ENCODE data around the gene TLK1. TPM values are rescaled to one million over a fixed set of nuclear protein-coding genes. Genes with fewer than 3 reads are reported as not detected.
"Not testable (repeated sequence)": the region's sequence is repeated elsewhere in the genome, so short reads cannot be mapped to it uniquely, and the experiment has no call there.

Gene TLK1
- total RNA-seq, 1 donor from 2014 or later: 28.4 TPM

DNA sequence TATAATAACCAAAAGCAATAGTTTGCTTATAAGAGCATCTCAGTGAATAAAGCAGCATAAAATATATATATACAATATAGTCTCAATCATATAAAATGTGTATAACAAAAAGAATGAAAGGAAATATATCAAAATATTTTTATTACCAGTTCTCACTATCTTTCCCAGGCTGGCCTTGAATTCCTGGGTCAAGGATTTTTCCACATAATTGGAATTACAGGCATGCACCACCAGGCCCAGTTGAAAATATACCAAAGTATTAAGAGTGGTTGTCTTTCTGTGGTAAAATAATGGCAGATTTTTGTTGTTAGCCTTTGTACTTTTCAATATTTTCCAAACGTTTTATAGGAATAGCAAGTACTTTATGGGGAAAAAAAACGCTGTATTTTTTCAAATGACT lies 8.6 kb upstream of the TLK1 start:
- no peak for DNase-seq

DNA sequence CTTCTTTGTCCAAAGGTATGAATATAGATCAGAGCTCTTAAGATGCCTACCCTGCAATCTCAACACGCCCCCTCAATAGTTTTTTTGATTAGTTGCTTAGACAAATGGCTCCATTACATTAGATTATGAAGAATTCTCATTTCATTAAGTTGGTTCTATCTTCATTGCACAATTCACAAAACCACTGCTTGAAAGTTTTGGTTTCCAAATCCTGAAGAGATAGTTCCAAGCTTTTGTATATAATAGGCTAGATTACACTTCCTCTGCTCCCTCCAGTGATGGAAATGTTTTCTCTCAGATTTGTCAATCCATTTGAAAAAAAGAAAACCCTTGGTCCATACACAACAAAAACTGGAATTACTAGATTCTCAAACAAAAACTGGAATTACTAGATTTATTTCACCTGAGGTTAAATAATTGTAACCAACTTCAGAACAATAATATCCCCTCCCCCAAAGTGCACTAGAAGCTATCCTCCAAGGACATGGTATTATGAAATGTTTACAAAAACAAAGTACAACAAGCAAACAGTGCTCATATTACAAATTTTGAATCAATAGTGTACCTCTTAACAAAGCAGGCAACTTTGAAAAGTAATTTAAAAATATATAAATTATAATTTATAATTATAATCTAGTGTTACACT lies 6.8 kb upstream of the TLK1 start:
- DNase-seq: no peak

GRCh38 chr2:171166328-171166983 lies 5.8 kb upstream of the TLK1 start:
- no peak for DNase-seq

DNA sequence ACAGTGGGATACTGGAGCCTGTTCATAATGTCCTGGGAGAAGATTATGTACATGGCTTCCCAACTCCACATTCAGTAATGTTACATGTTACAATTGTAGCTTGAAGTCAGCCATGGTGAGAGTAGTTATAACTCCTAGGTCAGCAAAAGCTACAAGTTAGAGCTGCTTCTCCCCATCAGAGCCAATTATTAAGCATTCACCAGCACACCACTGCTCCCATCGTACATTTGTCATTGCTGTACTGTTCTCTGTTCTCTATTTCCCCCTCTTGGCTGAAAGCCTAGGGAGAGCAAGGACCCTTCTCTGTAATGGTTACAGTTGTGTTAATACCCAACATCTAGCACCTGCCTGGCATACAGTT lies 5.3 kb upstream of the TLK1 start:
- no peak for DNase-seq

- DNase-seq: no peak
These were observed 2.6 kb upstream of the TLK1 start for GRCh38 chr2:171163261-171163660.

DNA sequence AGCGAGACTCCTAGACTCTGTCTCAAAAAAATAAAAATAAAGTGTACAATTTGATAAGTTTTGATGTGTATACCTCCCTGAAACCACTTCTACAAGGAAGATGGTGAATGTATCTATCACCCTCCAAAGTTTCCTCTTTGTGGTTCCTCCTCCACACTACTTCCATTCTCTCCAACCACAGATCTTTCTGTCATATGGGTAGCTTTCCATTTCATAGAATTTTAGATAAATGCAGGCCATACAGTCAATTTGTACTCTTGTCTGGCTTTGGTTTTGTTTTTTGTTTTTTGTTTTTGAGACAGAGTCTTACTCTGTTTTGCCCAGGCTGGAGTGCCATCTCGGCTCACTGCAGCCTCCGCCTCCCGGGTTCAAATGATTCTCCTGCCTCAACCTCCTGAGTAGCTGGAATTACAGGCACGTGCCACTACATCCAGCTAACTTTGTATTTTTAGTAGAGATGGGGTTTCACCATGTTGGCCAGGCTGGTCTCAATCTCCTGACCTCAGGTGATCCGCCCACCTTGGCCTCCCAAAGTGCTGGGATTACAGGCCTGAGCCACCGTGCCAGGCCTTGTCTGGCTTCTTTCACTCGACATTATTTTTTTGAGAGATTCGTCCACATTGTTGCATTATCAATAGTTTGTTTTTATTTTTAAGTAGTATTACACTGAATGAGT lies 2.0 kb upstream of the TLK1 start:
- not testable (repeated sequence) for DNase-seq

- peak; percentile 64 for DNase-seq
These were observed 455 bp upstream of the TLK1 start for GRCh38 chr2:171160956-171161740.

GRCh38 chr2:171159372-171160118 lies 1.1 kb downstream of the TLK1 start:
- DNase-seq: peak; percentile 80

DNA sequence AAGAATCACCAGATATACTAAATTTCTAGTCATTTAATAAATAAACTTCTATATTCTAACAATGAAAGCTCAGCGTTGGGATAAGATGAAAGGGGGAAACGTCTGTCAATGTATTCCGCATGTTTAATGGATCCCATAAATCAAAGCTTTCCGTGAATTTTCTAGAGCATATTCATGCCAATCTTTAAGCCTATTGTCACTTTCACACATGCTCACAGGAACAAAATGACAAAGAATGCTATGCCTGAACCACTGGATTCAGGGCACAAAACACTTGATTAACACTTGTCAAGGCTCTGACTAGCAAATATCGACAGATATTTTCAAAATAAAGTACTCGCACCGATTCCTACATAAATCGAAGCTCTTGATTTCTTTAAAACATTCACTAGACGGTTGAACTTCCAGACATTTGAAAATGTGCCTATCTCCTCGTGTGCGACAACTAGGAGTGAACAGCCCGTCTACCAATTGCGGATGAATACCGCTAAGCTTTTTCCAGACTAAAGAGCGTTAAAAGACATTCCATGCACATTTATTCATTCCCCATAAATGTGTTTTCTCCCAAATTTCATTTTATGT lies 1.8 kb downstream of the TLK1 start:
- DNase-seq: peak; percentile 58

DNA sequence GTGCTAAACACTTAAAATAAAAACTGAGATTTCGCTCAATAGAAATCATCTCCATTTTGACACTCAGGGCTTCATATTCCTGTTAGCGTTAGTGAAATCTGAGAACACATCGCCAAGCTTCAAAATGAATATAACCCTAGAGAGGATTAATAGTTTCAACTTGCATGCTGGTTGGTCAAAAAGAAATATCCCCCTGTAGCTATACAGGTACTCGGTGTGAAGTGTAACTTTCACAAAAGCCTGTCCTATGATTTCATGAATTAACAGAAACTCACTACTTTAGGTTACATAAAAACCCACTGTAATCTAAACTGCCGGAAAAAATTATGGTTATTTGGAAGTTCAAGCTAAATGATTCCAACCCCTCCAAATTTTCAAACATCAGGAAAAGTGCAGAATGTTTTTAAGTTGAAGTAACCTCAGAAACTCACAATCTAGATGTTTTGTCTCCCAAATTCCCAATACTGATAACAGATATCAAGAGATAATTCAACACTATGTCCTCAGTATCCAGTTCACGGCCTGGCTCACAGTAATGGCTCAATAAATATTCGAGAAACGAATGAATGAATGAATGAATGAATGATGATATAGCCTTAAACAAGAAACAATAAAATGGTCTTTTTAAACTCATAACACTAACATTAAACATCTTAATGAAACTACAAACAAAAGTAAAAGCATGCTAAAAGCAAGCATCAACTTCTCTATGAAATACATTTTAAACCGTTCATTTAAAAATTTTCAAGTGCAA lies 2.5 kb downstream of the TLK1 start:
- DNase-seq: no peak

GRCh38 chr2:171157109-171157500 lies 3.6 kb downstream of the TLK1 start:
- no peak for DNase-seq

GRCh38 chr2:171154348-171154747 lies 6.3 kb downstream of the TLK1 start:
- no peak for DNase-seq

GRCh38 chr2:171150694-171151285 lies 9.9 kb downstream of the TLK1 start:
- DNase-seq: no peak

- DNase-seq: no peak
These were observed 10.6 kb downstream of the TLK1 start for GRCh38 chr2:171149986-171150693.

GRCh38 chr2:171149171-171149938 lies 11.3 kb downstream of the TLK1 start:
- no peak for DNase-seq

DNA sequence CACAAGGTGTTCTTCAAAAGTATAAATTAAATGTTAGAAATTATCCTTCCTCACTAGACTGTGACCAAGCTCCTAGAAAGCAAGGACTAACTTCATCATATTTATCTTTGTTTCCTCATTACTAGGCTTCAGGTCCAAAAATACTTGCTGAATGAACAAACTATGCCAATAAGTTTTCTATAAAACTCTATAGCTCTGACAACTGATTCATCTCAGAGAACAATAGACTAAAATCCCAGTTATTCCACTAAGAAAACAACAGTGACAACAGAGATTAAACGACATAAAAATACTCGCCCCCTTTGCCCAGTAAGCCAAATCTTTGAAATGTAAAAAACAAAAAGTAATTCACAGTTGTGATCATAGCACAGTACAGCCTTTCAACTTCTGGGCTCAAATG lies 13.6 kb downstream of the TLK1 start:
- DNase-seq: no peak

GRCh38 chr2:171146633-171147032 lies 14.1 kb downstream of the TLK1 start:
- peak; percentile 18 for DNase-seq

GRCh38 chr2:171146071-171146470 lies 14.6 kb downstream of the TLK1 start:
- no peak for DNase-seq

DNA sequence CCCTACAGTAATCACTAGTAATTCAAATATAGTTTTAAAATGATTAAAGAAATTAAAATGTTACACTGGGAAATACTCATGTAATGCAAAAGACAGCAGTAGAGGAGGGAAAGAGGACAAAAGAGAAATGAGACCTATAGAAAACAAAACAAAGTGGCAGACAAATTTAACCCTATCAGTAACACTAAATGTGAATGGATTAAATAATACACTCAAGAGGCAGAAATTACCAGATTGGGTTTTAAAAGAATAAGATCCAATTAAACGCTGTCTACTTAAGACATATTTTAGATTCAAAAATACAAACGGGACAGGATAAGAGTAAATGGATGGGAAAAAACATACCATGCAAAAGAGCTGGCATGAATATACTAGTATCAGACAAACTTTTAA lies 17.0 kb downstream of the TLK1 start:
- DNase-seq: no peak
